Islet precursor cell (in vitro differentiated cells): ENCODE measurements around the gene HPCAL1.

Experiments
- DNase-seq: peaks from one replicate; pipeline ENCODE4 v3.0.0-alpha.2; 2018

The HPCAL1 gene

DNA sequence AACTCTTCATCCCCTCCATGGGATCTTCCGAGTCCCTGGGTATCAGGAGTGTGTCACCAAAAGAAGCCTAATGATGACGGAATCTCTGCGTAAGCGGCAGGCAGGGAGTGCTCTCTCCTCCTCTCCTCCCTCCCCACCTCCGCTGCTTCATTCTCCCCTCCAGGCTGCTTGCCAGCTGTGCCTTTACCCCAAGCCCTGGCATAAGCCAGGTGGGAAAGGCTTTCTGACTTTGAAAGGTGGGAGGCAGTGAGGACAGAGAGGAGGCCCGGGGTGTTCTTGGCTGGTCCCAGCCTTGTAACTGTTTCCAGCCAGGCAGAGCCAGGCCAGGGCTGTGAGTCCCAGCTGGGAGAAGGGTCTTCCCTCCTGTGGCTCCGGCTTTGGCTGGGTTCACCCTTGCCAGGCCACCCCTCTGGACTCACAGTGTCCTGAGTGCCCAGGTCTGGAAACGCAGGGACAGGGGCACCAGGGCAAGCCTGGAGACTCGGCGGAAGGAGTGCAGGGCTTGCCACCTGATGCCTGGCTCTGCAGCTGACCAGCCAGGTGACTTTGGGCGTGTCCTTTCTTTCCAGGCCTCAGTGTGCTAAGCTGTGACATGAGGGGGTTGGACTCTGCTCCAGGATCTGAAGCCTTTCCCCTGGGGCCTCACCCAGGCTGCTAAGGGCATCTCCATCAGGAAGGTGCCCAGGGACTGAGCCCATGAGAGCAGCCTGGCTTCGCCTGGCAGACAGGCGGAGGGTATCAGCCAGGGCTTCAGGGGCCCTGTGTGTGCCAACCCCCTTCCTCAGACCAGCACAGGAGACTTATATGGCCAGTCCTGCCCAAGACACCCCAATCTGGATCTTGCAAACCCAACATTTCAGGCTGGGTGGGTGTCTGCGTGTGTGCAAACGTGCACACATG lies 32.7 kb upstream of the HPCAL1 start:
- peak; percentile 54 for DNase-seq

DNA sequence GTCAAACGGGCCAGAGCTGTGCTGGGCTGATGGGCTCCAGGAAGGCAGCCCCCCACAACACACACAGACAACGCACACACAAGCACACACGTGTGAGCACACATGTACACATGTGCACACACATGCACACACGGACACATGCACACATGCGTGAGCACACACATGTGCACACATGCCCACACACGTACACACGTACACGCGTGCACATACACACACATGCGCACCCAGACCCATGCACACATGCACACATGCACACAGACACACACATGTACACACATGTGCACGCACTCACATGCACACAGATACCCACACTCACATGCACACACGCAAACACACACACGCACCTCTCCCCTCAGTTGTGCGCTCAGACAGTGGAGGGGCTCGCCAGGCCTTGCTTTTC lies 31.2 kb upstream of the HPCAL1 start:
- peak; percentile 19 for DNase-seq

DNA sequence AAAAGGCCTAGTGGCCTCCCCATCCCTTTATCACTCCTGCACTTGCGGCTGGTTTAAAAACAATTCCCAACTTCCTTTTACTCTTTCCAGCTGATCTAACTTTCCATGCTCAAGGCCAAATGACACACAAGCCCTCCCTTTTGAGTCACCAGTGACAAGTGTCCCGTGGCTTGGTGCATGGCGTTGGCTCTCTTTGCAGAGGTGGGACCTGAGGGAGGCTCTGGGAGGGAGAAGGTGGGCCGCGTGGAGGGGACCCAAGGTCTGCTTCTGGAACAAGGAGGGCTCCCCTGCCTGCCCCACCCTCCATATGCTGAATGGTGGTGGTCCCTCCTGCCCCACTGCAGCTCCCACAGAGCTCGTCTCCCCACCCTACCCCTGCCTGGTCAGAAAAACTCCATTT lies 30.8 kb upstream of the HPCAL1 start:
- peak; percentile 39 for DNase-seq

DNA sequence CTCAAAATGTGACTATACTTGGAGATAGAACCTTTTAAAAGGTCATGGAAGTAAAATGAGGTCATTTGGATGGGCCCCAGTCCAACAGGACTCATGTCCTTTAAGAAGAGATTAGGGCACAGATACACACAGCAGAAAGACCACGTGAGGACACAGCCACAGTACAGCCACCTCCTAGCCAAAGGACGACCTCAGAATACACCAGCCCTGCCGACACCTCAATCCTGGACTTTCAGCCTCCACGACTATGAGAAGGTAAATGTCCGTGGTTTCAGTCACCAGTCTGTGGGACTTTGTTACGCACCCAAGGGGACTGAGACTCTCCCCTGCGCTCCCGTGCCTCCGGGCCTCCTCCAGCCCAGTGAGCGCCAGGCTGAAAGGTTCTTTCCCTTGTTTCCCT lies 30.2 kb upstream of the HPCAL1 start:
- peak; percentile 44 for DNase-seq

DNA sequence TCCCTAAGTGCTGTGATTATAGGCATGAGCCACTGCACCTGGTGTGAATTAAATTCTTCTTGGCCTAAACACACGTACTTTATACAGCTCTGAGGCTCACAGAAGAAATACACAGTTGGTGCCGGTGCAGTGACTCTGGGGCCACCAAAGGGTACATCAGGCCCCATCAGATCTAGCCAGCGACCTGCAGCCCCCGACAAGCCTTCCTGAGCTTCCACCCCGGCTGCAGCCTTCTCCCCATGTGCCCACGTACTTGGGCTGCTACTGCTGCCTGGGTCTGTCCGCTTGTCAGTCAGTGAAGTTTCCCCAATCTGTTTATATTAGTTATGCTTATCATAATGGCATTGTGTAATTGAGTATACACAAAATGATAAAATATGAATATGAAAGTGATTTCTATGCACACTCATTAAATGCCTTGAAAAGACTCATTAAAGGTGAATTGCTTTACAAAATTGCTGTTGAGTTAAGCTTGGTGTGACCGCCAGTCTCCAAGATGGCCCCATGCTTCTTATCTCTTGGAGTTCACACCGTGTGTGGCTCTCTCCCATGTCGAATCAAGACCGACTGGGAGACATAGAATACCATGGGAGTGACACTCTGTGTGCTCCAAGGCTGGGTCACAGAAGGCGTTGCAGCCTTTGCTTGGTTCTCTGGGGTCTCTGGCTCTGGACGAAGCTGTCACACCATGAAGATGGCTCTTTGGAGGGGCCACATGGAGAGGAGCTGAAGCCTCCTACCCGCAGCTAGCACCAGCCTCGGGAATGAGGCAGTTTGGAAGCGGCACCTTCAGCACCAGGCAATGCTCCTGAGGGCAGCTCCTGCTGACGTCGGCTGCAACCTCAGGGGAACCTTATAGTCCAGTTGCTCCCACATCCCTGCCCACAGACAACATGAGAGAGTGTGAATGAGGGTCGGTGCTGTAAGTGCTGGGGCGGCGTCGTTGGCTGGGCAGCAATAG lies 29.2 kb upstream of the HPCAL1 start:
- peak; percentile 26 for DNase-seq

DNA sequence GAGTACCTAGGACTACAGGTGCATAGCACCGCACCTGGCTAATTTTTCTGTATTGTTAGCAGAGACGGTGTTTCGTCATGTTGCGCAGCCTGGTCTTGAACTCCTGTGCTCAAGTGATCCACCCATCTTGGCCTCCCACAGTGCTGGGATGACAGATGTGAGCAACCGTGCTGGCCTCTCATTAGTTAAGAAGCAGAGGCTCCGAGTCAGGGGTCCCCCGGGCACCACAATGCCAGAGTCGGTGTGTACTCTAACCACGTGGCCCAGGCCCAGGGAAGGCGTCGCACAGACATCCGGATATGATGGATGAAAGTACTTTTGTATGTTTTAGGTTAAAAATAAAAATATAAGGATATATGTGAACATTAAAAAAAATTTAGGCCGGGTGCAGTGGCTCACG lies 28.3 kb upstream of the HPCAL1 start:
- no peak for DNase-seq

DNA sequence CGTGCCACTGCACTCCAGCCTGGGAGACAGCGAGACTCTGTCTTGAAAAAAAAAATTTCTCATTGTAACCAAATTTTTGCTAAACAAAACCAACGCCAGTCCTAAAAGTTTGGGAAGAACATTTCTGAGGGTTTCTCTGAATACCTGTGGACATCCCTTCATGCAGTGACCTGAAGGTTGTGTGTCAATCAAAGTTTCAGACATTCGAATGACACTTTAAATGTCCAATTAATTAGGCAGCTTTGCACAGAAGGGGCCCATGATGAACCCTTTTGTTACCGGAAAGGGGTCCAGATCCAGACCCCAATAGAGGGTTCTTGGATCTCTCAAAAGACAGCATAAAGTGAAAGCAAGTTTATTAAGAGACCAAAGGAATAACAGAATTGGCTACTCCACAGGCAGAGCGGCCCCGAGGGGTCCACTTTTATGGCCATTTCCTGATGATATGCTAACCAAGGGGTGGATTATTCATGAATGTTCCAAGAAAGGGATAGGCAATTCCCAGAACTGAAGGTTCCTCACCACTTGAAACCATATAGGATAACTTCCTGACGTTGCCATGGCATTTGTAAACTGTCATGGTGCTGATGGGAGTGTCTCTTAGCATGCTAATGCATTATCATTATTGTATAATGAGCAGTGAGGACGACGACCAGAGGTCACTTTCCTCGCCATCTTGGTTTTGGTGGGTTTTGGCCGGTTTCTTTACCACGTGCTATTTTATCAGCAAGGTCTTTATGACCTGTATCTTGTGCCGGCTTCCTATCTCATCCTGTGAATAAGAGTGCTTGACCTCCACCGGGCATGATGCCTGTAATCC lies 27.5 kb upstream of the HPCAL1 start:
- DNase-seq = no peak

DNA sequence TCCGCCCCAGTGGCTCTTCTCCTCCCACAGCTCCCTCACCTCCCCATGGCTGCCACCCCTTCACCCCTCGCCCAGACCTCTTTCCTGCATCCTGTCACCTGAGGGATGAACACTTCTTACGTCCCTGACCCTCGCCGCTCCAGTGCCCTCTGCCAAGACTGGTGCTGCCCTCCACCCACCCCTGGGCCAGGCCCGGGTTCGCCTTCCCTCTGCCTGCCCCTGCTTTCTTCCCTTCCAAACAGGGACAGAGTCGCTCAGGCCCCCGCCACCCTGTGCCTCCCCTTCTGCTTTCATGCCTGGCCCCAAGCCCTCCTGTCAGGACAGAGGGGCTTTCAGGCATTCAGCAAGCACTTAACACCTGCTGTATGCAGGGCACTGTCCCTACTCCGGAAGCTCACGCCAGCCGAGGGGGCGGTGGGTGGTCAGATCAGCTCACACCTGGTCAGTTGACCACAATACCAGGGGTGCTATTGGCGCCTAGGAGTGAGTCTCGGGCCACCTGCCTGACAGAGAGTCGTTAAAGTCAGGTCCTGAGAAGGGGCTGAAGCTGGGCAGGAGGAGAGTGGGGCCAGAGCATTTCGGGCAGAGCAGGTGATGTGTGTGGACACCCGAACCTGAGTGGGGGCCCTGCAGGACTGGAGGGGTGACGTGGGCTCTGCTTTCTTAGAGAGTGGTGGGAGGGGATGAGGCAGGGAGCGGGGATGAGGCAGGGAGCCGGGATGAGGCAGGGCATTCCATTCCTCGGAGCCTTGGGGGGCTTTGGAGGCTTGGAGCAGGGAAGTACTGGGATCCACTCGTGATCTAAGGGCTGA lies 26.0 kb upstream of the HPCAL1 start:
- DNase-seq = no peak

DNA sequence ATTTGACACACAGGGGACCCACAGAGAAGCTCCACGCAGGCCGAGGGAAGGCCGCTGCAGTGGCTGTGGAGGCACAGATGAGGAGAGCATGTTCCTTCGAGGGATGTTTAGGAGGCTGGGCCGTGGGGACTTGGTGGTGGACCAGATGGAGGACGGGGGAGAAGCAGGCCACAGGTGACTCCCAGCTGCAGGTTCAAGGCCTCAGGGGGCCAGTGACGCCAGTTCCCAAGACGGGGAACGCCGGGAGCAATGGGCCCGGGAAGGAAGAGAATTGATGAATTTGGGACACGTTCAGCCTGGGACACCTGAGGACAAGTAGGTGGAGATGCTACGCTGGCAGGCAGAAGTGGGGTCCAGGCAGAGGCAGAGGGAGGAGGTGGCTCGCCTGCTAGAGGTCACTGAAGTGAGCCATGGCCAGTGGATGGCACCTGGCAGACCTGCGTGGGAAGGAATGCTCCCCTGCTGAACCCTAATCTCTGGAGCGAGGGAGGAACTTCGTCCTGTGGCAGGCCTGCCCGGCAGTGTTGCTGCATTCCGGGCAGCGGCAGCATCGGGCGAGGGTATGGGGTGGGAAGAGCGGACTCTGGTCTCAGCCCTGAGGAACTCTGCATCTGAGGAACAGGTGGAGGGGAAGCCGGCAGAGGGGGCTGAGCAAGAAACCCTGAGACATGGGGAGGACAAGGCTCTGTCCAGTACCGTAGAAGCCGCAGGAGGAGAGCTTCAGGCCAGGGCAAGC lies 25.2 kb upstream of the HPCAL1 start:
- DNase-seq = no peak

DNA sequence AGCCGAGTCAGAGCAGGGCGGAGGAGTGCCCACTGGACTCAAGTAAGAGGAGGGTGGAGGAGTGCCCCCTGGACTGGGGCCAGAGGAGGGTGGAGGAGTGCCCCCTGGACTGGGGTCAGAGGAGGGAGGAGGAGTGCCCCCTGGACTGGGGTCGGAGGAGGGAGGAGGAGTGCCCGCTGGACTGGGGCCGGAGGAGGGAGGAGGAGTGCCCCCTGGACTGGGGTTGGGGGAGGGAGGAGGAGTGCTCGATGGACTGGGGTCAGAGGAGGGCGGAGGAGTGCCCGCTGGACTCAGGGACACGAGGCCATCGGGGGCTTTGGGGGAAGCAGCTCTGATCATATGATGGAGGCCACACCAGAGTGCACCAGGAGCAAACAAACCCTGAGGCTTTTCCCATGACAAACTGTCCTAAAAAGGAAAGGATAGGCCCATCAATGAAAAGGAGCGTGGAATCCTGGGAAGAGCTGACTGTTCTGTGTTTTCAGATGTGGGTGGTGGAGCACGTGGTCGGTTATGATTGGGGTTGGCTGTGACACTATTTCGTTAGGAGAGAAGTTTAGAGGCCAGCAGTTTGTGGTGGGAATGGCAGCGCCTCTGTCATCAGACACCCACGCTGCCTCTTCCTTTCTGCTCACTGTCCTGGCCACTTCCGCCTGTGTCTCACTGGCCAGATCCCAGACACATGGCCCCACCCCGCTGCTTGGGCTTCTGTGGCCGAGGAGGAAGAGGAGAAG lies 24.5 kb upstream of the HPCAL1 start:
- DNase-seq = no peak

DNA sequence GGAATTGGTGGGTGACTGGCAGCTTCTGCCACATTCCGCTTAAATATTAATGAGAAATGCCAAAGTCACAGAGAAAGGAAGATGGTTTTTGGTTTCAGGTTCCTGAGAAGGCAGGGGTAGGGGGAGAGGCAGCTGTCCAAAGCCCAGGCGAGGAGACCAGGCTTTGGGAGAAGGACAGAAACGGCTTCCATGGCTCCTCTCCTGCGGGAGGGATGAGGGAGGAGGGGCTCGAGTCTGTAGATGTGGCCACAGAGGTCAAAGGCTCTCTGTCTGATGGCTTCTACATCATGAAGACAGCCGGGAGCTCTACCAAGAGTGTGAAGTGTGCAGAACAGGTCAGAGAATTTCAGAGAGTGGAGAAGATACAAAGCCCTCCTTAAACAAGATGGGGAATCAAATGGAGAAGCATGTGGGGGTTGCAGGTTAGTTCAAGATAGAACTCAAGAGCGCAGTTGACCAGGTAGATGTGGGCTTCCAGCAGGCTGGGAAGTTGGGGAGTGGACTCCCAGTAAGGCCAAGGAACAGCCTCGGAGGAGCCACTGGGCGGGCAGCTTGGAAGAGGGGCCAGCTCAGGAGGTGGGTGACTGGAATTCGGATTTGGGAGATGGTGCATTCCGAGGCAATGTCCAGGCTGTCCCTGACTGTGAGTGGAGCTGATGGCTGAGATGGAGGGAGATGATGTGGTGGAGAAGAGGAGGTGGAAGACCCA lies 23.8 kb upstream of the HPCAL1 start:
- DNase-seq = no peak

DNA sequence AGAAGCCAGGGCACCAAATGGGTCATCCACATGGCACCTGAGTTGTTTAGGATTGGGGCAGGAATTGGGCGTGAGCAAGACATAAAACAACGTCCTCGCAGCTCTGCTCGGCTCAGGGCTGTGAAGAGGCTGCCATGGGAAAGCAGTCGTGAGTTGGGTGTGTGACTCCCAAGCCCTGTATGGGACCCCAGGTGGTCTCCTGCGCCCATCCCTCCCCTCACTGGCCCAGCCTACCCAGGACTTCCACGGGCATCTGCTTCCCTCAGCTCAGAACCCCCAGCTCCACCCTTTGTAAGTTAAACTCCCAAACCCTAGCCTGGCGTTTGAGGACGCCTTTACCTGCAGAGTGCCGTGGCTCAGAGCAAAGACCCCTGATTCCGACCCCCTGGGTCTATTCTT lies 23.2 kb upstream of the HPCAL1 start:
- no peak for DNase-seq

DNA sequence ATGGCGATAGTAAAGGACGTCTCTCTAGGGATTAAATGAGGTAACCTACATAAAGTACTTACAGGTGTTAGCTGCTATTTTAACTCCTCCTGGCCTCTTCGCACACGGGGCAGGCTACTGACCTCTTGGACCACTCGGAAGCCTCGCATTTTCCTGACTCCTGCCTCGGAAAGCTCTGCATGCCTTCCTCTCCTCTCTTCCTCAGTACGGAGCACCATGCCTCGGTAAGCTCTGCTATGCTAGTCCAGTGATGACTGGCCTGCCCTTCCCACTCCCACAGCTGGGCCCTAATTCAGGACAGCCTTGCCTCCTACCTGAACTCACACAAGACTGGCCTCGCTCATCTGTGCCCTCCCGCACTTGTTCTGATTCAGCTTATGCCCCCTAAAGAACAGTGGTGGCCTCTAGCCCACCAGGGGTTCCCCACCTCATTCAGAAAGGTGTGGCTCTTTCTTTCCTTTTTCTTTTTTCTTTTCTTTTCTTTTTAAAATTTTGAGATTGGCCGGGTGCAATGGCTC lies 22.7 kb upstream of the HPCAL1 start:
- DNase-seq = no peak

DNA sequence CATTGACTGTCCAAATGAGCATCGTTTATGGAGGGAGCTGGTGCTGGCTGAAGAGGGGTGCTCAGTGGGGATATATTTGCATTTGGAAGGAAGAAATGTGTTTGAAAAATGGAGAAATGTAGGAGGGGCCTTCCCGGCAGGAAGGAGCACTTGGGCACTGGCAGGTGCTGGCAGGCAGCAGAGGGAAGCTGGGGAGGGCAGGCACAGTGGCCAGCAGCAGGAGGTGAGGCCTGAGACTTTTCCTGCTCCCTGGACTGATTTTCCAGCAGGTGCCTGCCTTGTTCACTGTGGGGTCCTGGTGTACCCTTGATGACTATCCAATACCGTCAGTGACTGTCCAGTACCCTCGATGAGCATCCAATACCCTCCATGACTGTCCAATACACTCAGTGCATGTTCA lies 20.8 kb upstream of the HPCAL1 start:
- no peak for DNase-seq

DNA sequence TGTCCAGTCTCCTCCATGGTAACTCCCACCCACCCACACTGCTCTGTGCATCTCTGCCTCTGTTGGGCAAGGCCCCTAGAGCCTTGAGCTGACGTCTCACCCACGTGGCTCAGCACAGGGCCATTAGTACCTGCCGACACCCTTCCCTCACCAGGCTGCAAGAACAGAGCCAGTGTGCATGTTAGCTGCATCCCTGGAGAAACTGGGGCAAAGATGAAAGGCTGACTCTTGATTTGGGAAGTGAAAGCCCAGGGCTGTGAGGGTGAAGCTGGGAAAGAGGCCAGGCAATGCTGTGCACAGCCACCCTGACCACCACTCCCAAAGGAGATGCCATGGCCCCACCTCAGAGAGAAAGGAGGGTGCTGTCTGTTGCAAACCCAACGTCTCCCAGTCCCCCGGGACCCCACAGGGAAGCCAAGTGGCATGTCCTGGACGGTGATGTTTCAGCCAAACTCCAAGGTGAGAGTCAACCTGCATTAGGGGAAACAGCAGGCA lies 20.0 kb upstream of the HPCAL1 start:
- DNase-seq = no peak

DNA sequence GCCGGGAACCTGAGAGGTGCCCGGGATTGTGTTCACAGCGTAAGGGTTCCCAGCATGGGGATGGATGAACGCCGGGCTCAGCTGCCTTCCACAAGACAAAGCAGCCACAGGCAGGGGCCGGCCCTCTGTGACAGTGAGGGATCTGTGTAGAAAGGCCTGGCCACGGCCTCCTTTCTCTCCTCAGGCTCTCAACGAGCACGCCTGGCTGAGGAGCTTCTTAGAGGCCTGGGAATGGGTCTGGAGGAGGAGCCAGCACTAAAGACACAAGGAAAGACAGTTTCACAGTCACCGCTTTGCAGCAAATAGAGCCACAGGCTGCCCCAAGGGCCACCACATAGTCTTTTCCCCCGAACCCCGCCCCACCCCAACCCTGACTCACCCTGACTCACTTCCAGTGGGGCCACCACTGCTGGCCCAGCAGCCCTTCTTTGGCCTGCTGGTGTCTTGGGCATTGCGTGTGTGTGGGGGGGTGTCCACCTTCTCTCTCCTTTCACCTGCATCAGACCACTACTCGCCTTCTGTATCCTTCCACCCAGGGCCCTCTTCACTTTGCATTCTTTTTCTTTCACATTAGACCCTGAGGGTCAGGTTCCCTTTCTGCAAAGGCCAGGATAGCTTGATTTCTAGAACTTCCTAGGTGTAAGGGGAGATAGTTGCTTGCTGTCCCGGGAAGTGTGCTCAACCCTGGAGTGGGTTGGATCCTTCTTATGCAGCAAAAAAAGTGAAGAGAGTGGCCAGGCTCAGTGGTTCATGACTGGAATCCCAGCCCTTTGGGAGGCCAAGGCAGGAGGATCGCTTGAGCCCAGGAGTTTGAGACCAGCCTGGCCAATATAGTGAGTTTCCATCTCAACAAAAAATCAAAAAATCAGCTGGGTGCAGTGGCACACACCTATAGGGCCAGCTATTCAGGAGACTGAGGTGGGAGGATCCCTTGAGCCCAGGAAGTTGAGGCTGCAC lies 19.3 kb upstream of the HPCAL1 start:
- peak; percentile 91 for DNase-seq

DNA sequence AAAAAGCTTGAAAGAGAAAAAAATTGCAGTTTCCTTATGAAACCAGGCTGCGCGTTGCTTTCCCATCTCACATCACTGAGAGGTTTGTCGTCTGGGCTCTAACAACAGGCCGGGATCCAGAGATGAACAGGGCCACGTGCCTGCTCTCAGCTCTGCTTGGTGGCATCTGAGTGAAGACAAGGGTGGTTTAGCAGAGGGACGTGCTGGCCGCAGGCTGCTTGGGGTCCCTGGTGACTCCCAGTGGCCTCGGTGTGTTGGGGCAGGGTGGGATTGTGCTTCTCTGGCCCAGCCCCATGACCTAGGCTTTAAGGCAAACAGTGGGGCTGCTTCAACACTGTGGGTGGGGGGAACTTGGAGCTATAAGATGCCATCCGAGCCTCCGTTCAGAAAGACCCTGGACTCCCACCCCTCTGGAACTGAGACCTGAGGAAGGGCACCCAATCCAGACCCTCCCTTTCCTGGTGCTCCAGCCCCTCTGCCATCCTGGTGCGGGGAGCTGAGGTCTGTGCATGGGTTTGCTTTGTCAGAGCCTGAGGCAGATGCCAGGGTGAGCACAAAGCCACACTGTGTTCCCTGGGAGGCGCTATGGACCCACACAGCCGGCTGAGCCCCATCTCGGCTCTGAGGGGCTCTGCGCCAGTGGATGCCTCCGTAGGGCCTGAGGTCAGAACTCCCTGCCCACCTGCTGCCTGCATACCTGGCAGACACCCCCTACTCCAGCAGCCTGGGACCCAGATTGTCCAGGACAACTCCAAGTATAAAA lies 18.4 kb upstream of the HPCAL1 start:
- DNase-seq = no peak

DNA sequence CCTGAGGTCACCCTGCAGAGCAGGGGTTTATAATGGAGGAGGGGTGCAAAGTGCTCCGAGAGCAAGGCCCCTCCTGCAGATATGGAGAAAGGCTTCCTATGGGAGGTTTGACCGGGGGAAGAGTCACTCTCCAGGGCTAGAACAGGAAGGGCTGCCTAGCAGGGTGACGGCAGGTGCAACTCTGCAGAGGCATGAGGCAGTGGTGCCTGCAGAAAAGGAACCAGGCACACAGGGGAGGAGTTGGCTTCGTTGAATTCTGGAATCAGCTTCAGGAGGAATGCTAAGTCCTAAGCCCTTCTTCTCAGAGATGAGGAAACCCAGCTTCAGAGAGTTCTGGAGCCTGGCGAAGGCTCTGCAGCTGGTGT lies 17.5 kb upstream of the HPCAL1 start:
- no peak for DNase-seq
